ENCODE results near the gene MSL3B.

MSL3B gene

GRCh38 chr2:233817361-233817911 lies 50.8 kb downstream of the MSL3B start:
- DNase-seq (ENCODE audit: low spot score): no peak

- no peak for DNase-seq (ENCODE audit: low spot score)
Measured at GRCh38 chr2:233816771-233817170, 51.4 kb downstream of the MSL3B start.

- DNase-seq (ENCODE audit: low spot score): no peak
Measured at GRCh38 chr2:233816334-233816733, 51.9 kb downstream of the MSL3B start.

GRCh38 chr2:233815861-233816260 lies 52.3 kb downstream of the MSL3B start:
- no peak for DNase-seq (ENCODE audit: low spot score)
